Small intestine (tissue), 7 donors: ENCODE results near the gene EXT2. TPM values are rescaled to one million over a fixed set of nuclear protein-coding genes. Genes with fewer than 3 reads are reported as not detected.

ENCODE experiments used
- DNase-seq, 2 donors: peaks; one replicate each; pipeline versions ENCODE4 v3.0.0 to v3.0.0-alpha.2; 2013
- FAIRE-seq: peaks from 2 replicates; lab custom pipeline; 2012; peaks lifted over from hg19 to GRCh38; lab: Jason Lieb, UNC
- H3K27ac ChIP-seq, 3 donors: one replicate each; pipeline ENCODE4 v1.5.1; 2013; ENCODE audit warnings: low read length in 2 of 3, mild to moderate bottlenecking in 2 of 3, control low read depth in 1 of 3, inconsistent platforms in 1 of 3, low read depth in 1 of 3, moderate library complexity in 1 of 3
- H3K27me3 ChIP-seq, 3 donors: one replicate each; pipeline ENCODE4 v1.6.1; 2013; ENCODE audit warnings: low read length in 3 of 3, inconsistent platforms in 1 of 3; ENCODE audit not compliant: control insufficient read depth in 3 of 3, insufficient read depth in 3 of 3
- H3K36me3 ChIP-seq, 3 donors: one replicate each; pipeline ENCODE4 v1.6.1; 2013; ENCODE audit warnings: low read length in 3 of 3, inconsistent platforms in 1 of 3, low read depth in 1 of 3, mild to moderate bottlenecking in 1 of 3, moderate library complexity in 1 of 3; ENCODE audit not compliant: control insufficient read depth in 3 of 3, insufficient read depth in 2 of 3
- H3K4me1 ChIP-seq, 3 donors: one replicate each; pipeline ENCODE4 v1.6.1; 2013; ENCODE audit warnings: low read length in 2 of 3, inconsistent platforms in 1 of 3, low read depth in 1 of 3, mild to moderate bottlenecking in 1 of 3, moderate library complexity in 1 of 3; ENCODE audit not compliant: control insufficient read depth in 3 of 3, insufficient read depth in 2 of 3
- H3K4me3 ChIP-seq, 3 donors: one replicate each; pipeline ENCODE4 v1.5.1; 2013; ENCODE audit warnings: low read length in 3 of 3, control low read depth in 1 of 3, inconsistent platforms in 1 of 3, low read depth in 1 of 3, mild to moderate bottlenecking in 1 of 3, moderate library complexity in 1 of 3
- H3K9me3 ChIP-seq, 2 donors: one replicate each; pipeline ENCODE4 v1.6.1; 2013; ENCODE audit warnings: low read depth in 1 of 2, low read length in 1 of 2; ENCODE audit not compliant: control insufficient read depth in 2 of 2, insufficient read depth in 1 of 2
- WGBS, 3 donors: extraction: QIAGEN DNeasy Blood & Tissue Kit; methylation state at CpG; one replicate each; pipeline ENCODE4 v1.1.7; 2013; 5-methylcytosine and 5-hydroxymethylcytosine counted together
- polyA plus RNA-seq, 4 donors: library from polyadenylated mRNA; stranded (reverse) in 3 of 4; unstranded in 1 of 4; fragments of 200-250 nt in 3 of 4; fragments of 120-200 nt in 1 of 4; gene quantifications; one replicate each; pipeline versions ENCODE4 v1.2.1 to v1.2.3, GENCODE V29; 2013
- donor health status: healthy with polysubstance abuse.
- donor health status: control.
- donor health status: control.
- donor health status: Bipolar disorder and iron deficiency.
- donor health status: healthy.

The EXT2 gene
- polyA plus RNA-seq, 4 donors = 18.6 to 47.1 (median 28.6) TPM

DNA sequence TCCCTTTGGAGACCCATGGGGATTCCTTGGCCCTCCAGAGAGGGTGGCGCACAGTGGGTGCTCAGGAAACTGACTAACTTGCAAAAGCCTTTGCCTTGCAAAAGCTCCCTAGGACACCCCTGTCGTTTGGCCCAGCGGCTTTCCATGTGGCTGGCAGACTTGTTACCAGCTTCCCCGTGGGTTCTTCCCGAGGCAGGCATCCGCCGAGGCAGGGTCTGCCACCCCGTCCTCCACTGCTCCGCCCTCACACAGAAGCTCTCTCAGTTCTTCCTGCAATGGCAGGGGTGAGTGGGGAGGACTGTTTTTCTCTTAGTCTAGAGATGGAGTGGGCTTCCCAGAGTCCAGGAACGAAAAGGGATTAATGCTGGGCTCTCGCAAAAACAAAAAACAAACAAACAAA, 191.4 kb downstream of the EXT2 start:
- no peaks in the 10 kb centered on the region for H3K9me3 ChIP-seq
- H3K36me3 ChIP-seq = no peaks in the 10 kb centered on the region
- no peak for FAIRE-seq
- H3K27me3 ChIP-seq = peaks cover 0 to 3% (median 0%) of the 10 kb centered on the region in 3 donors
- H3K4me3 ChIP-seq = no peak overlapping the region
- WGBS, 3 donors = 86 to 89% (median 86%) methylated on average over 11 of the region's 11 CpGs
- H3K4me1 ChIP-seq = no peaks in the 10 kb centered on the region
- H3K27ac ChIP-seq = no peak overlapping the region
- DNase-seq = no peak

DNA sequence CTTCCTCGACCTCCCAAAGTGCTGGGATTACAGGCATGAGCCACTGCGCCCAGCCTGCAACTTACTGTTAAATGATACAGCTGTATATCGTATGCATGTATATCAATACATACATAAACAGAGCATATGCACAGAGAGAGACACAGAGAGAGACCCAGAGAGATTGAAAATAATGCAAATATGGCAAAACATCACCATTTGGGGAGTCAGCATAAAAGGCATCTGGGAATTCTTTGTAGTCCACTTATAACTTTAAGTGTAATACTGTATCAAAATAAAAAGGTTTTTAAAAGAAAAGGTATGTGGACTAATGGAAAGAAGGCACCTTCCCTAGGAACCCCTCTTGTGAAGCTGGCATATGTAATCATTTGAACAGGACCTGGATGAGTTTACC, 192.7 kb downstream of the EXT2 start:
- Histone ChIP-seq H3K9me3 (no peaks in the 10 kb centered on the region), H3K4me1 (no peaks in the 10 kb centered on the region), H3K36me3 (no peaks in the 10 kb centered on the region), H3K27ac (no peak overlapping the region), H3K27me3 (peaks cover 0 to 3% (median 0%) of the 10 kb centered on the region in 3 donors), H3K4me3 (no peak overlapping the region)
- 69 to 83% (median 77%) methylated on average over 3 of the region's 3 CpGs for WGBS, 3 donors
- FAIRE-seq (no peak), DNase-seq (no peak)

DNA sequence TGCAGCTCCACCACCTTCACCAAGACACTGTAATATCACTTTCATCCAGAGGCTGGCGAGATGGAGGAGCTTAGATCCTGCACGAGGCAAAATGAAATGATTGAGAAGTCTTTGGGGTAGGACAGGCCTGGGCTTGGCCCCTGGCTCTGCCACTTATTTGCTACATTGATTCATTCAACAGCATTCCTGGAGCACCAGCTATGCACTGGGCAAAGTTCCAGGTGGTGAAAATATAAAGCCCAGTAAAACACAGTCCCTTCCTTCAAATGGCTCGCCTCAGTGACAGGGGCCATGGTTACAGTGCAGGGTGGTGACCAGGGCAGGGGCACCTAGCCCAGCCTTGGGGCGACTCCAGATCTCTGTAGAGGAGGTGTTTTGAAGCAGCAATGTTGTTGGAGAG, 194.7 kb downstream of the EXT2 start:
- DNase-seq (no peak), FAIRE-seq (no peak)
- Histone ChIP-seq H3K9me3 (no peaks in the 10 kb centered on the region), H3K36me3 (no peaks in the 10 kb centered on the region), H3K27ac (no peak overlapping the region), H3K4me3 (no peak overlapping the region), H3K4me1 (no peaks in the 10 kb centered on the region), H3K27me3 (peaks cover 0 to 6% (median 0%) of the 10 kb centered on the region in 3 donors)
- 64 to 68% (median 65%) methylated on average over 4 of the region's 4 CpGs for WGBS, 3 donors

Other genes with a start within 250 kb of the EXT2 start
- gene ALKBH3, start 214.8 kb upstream of the EXT2 start, polyA plus RNA-seq = 10 to 100 TPM; 29.7 to 40.3 (median 34.6) TPM
- gene C11orf96, start 153.0 kb upstream of the EXT2 start, polyA plus RNA-seq = 10 to 100 TPM in 3 of 4 donors, 1 to 10 TPM in 1; 6.7 to 55.1 (median 31.0) TPM
- under 1 TPM in 1 of 4 donors, not detected in 3; 0.03 TPM for gene ACCSL, start 47.7 kb upstream of the EXT2 start, polyA plus RNA-seq
- gene ACCS, start 29.4 kb upstream of the EXT2 start, polyA plus RNA-seq = 10 to 100 TPM in 3 of 4 donors, 1 to 10 TPM in 1; 7.0 to 62.6 (median 30.8) TPM
- gene ALX4, start 214.5 kb downstream of the EXT2 start, polyA plus RNA-seq = under 1 TPM in 1 of 4 donors, not detected in 3; 0.04 TPM